ENCODE results near the gene LRP5. TPM values are rescaled to one million over a fixed set of nuclear protein-coding genes. Genes with fewer than 3 reads are reported as not detected.

LRP5 gene
- total RNA-seq, 1 donor: 3.3 TPM

DNA sequence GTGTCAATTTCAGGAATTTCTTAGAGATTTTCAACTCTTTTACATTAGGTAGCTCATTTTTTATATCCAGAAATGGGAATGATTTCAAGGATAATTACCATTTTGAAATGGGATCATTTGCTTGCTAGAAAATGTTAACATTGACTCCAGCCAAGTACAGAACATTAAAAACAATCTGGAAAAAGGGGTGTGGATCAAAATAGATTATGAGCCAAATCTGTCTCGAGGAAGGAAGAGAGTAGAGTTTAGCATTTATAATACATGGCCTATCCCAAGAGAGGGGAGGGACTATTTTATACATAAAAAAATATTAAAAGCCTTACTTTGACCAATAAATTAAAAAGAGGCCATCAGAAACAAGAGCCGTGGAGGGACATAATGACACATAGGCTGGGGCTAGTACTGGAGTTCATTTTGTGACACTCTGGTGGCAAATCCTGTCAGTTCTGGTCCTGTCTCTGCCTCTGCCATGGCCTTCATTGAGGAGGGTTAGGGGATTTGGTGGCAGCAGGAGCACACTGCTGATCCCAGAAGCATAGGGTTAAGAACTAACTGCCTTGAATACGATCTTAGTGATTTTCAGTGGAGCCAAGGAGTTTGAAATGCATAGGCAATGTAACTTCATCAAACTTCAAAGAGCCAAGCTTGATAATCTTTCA is 168.6 kb downstream of the LRP5 start:
- DNase-seq (ENCODE audit: low read depth): no peak
- no peak overlapping the region for H3K4me3 ChIP-seq (ENCODE audit: low read depth, low read length)
- TF ChIP-seq, protein P1, sequence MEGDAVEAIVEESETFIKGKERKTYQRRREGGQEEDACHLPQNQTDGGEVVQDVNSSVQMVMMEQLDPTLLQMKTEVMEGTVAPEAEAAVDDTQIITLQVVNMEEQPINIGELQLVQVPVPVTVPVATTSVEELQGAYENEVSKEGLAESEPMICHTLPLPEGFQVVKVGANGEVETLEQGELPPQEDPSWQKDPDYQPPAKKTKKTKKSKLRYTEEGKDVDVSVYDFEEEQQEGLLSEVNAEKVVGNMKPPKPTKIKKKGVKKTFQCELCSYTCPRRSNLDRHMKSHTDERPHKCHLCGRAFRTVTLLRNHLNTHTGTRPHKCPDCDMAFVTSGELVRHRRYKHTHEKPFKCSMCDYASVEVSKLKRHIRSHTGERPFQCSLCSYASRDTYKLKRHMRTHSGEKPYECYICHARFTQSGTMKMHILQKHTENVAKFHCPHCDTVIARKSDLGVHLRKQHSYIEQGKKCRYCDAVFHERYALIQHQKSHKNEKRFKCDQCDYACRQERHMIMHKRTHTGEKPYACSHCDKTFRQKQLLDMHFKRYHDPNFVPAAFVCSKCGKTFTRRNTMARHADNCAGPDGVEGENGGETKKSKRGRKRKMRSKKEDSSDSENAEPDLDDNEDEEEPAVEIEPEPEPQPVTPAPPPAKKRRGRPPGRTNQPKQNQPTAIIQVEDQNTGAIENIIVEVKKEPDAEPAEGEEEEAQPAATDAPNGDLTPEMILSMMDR (IDR thresholded peaks at IDR 0.05; ENCODE audit: insufficient read depth, low read length): no peak

DNA sequence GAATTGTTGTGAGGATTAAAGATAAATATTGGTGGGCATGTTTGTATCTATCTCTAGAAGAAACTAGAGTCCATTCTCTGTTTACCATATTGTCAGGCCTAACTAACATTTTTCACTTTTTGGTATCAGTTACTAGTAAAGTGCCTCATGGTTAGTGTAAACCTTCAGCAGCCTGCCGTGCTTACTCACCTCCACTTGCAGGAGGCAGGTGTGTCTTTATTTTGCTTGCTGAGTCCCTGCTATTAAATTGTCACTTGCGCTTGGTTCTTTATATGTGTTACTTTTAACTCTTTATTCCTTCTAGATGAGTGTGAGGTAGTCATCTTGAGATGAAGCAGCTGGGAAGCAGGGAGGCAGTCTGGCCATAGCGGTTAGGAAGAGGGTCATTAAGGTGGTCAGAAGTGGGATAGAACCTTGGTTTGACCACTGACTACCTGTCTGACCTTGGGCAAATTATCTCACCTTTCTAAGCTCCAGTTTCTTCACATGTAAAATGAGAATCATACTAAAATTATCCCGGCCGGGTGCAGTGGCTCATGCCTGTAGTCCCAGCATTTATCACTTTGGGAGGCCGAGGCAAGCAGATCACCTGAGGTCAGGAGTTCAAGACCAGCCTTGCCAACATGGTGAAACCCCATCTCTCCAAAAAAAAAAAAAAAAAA is 169.3 kb downstream of the LRP5 start:
- TF ChIP-seq, protein P1 (IDR thresholded peaks at IDR 0.05; ENCODE audit: insufficient read depth, low read length): no peak
- DNase-seq (ENCODE audit: low read depth): no peak
- H3K4me3 ChIP-seq (ENCODE audit: low read depth, low read length): no peak overlapping the region

DNA sequence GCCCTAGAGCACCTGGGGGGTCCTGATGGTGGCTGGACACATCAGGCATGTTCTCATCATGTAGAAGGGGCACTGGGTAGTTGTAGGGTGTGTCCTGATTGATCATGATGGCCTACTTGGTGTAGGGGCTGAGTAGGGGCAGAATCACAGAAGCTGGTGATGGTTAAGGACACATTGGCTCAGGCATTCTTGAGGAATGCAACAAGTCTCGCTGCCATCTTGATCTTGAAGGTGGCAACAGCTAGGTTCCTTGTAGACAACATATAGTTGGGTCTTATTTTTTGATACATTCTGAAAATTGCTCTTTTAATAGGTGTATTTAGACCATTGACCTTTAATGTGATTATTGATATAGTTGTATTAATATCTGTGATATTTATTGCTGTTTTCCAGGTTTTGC is 176.2 kb downstream of the LRP5 start:
- TF ChIP-seq, protein P1 (IDR thresholded peaks at IDR 0.05; ENCODE audit: insufficient read depth, low read length): no peak
- DNase-seq (ENCODE audit: low read depth): no peak
- no peak overlapping the region for H3K4me3 ChIP-seq (ENCODE audit: low read depth, low read length)

DNA sequence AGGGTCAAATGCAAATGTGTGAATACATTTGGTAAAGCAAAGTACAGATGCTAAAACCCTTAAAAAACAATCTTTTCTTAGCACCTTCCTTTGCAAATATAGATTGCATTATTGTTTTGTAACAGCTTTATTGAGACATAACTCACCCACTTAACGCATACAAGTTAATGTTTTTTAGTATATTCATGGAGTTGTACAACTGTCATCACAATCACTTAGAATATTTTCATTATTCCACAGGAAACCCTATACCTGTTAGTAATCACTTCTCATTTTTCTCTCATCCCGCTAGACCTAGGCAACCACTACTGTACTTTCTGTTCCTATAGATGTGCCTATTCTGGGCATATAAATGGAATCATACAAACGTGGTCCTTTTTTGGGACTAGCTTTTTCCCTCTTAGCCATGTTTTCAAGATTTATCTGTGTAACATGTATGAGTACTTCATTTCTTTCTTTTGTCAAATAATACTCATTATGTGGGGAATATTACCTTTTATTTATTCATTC is 182.9 kb downstream of the LRP5 start:
- DNase-seq (ENCODE audit: low read depth): no peak
- TF ChIP-seq, protein P1 (IDR thresholded peaks at IDR 0.05; ENCODE audit: insufficient read depth, low read length): no peak
- no peak overlapping the region for H3K4me3 ChIP-seq (ENCODE audit: low read depth, low read length)

DNA sequence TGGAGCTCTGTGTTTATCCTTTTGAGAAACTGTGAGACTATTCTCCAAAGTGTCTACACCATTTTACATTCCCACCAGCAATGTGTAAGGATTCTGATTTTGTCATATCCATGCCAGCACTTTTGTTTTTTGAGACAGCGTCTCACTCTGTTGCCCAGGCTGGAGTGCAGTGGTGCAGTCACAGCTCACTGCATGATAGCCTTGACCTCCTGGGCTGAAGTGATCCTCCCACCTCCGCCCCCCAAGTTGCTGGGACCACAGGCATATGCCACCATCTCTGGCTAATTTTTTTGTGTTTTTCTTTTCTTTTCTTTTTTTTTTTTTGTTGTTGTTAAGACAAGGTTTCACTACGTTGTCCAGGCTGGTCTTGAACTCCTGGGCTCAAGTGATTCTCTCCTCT is 183.5 kb downstream of the LRP5 start:
- no peak overlapping the region for H3K4me3 ChIP-seq (ENCODE audit: low read depth, low read length)
- TF ChIP-seq, protein P1 (IDR thresholded peaks at IDR 0.05; ENCODE audit: insufficient read depth, low read length): no peak
- DNase-seq (ENCODE audit: low read depth): no peak

DNA sequence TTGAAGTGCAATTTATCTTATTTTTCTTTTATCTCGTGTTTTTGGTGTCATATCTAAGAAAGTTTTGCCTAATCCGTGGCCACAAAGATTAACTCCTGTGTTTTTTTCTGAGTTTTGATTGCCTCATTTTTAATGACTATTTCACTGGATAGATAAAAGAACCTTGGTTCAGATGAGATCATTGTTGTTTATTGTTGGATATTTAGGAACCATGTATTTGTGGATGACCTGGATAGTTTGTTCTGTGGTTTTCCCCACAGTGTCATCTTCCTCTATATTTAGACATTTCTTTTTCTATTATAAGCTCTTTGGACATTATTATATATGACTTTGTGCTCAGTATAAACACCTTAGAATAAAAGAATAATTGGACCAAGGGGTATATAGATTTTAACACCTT is 185.4 kb downstream of the LRP5 start:
- TF ChIP-seq, protein P1 (IDR thresholded peaks at IDR 0.05; ENCODE audit: insufficient read depth, low read length): no peak
- DNase-seq (ENCODE audit: low read depth): no peak
- H3K4me3 ChIP-seq (ENCODE audit: low read depth, low read length): no peak overlapping the region

Data from fibroblast of the aortic adventitia (primary cell).